ENCODE measurements around the gene GALNT14. TPM values are rescaled to one million over a fixed set of nuclear protein-coding genes. Genes with fewer than 3 reads are reported as not detected.

Gene GALNT14
- total RNA-seq, 1 experiment from 2014 or later: 2.7 TPM

- Histone ChIP-seq H4K20me1 (ENCODE audit: control insufficient read depth, insufficient read depth, insufficient read length) (no peaks in the 10 kb centered on the region), H2AK5ac (ENCODE audit: insufficient read length, low read length) (no peak overlapping the region), H3K27ac (ENCODE audit: insufficient read length, low read depth, low read length) (no peak overlapping the region), H3K14ac (ENCODE audit: insufficient read depth, low read length) (no peak overlapping the region), H3K23me2 (ENCODE audit: insufficient read length, low read depth, low read length, poor library complexity, severe bottlenecking) (no peaks in the 10 kb centered on the region), H2AFZ (ENCODE audit: low read length) (no peak overlapping the region), H2BK120ac (ENCODE audit: low read depth, low read length, poor library complexity, severe bottlenecking) (no peak overlapping the region), H3K79me2 (ENCODE audit: insufficient read depth, low read length) (no peaks in the 10 kb centered on the region), H3K4me1 (ENCODE audit: insufficient read depth, low read length) (no peaks in the 10 kb centered on the region), H3K56ac (ENCODE audit: insufficient read length, low read depth, low read length) (no peak overlapping the region), H4K5ac (ENCODE audit: insufficient read length, low read depth, low read length) (no peak overlapping the region), H3T11ph (ENCODE audit: low read length) (no peak overlapping the region), H4K91ac (ENCODE audit: insufficient read length, low read depth, low read length) (no peak overlapping the region), H4K8ac (replicated peaks; ENCODE audit: insufficient read length, low read depth, low read length) (no peak overlapping the region), H2BK15ac (ENCODE audit: low read depth, low read length) (no peak overlapping the region), H3K23ac (ENCODE audit: insufficient read length, low read depth, low read length) (no peak overlapping the region), H3K18ac (ENCODE audit: insufficient read length, low read depth, low read length) (no peak overlapping the region), H3K79me1 (ENCODE audit: insufficient read depth, low read depth, low read length, poor library complexity, severe bottlenecking) (no peaks in the 10 kb centered on the region), H3K27me3 (ENCODE audit: insufficient read depth, low read length) (no peaks in the 10 kb centered on the region), H3K9ac (ENCODE audit: extremely low read depth, insufficient read length, low read length) (no peak overlapping the region), H2BK20ac (ENCODE audit: low read depth, low read length, poor library complexity, severe bottlenecking) (no peak overlapping the region), H3K4me2 (ENCODE audit: insufficient read depth, insufficient read length, low read length) (no peak overlapping the region), H3K9me3 (ENCODE audit: control insufficient read depth, low read depth, low read length) (no peaks in the 10 kb centered on the region), H2BK12ac (ENCODE audit: insufficient read length, low read depth, low read length) (no peak overlapping the region), H2BK5ac (ENCODE audit: insufficient read length, low read length) (no peak overlapping the region), H3K4ac (ENCODE audit: low read depth, low read length) (no peak overlapping the region)
- Mint-ChIP-seq H3K4me1 (peaks cover 4% of the 10 kb centered on the region in 2 experiments), H3K36me3 (ENCODE audit: insufficient read depth in 1 of 3, low read depth in 3 of 3) (no peaks in the 10 kb centered on the region; a peak in 1 of 7 replicates), H3K27me3 (ENCODE audit: low read depth) (peaks cover 2% of the 10 kb centered on the region; the same call in 1 of the 2 replicates), H3K27ac (no peak overlapping the region), H3K9me3 (no peaks in the 10 kb centered on the region), H3K4me3 (no peak overlapping the region)
- no CpG with 5 or more reads among the region's 2 CpGs for WGBS (ENCODE audit: extremely low coverage, insufficient read length, low lambda C conversion rate)
- DNase-seq: no peak
- TF ChIP-seq, protein P1, sequence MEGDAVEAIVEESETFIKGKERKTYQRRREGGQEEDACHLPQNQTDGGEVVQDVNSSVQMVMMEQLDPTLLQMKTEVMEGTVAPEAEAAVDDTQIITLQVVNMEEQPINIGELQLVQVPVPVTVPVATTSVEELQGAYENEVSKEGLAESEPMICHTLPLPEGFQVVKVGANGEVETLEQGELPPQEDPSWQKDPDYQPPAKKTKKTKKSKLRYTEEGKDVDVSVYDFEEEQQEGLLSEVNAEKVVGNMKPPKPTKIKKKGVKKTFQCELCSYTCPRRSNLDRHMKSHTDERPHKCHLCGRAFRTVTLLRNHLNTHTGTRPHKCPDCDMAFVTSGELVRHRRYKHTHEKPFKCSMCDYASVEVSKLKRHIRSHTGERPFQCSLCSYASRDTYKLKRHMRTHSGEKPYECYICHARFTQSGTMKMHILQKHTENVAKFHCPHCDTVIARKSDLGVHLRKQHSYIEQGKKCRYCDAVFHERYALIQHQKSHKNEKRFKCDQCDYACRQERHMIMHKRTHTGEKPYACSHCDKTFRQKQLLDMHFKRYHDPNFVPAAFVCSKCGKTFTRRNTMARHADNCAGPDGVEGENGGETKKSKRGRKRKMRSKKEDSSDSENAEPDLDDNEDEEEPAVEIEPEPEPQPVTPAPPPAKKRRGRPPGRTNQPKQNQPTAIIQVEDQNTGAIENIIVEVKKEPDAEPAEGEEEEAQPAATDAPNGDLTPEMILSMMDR (conservative IDR thresholded peaks at IDR 0.05): no peak
These were observed 40.2 kb downstream of the GALNT14 start for GRCh38 chr2:31097962-31098613.

Measured in H9 (cell line).